ENCODE results near the gene RNPS1.

Gene RNPS1

DNA sequence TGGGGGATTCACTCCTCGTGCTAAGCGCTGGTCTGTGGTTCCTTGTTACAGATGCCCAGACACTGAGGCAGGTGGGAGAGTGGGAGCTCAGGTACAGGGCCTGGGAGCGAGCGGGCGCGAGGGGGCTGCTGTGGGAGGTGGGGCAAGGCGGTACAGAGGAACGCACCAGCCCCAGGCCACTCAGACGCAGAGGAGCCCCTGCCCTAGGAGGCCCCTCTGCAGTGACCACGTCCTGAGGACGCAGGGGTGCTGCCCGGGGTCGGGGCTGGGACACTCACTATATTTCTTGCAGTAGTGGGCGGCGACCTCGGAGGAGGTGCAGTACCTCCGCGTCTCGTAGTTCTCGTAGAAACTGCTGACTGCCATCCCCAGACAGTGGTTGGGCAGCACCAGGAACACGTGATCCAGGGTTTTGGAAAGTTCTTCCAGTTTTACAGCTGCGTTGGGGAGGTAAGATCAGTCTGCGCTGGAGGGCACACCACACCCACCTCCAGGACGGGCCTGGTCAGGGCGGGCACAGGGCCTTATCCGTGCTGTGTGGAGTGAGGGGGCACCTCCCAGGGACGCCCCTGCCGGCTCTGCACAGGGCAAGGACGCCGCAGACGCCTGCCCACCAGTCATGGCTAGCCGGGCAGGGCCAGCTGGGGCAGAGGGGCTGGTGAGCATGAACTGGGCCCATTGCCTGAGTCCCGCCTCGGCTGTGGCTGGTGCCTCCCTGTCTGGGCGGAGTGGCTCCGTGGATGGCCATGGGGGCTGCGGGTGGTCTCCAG lies 16.3 kb upstream of the RNPS1 start:
- Histone ChIP-seq H3K4me1 (no peaks in the 10 kb centered on the region), H3K4me3 (ENCODE audit: low read depth, low read length) (no peak overlapping the region), H3K9me3 (no peaks in the 10 kb centered on the region), H3K27me3 (no peaks in the 10 kb centered on the region), H3K36me3 (peaks cover 67% of the 10 kb centered on the region)
- DNase-seq, result no peak
- no peak for TF ChIP-seq CTCF (IDR thresholded peaks at IDR 0.05; ENCODE audit: low read depth, low read length)

- TF ChIP-seq CTCF (IDR thresholded peaks at IDR 0.05; ENCODE audit: low read depth, low read length), result no peak
- Histone ChIP-seq H3K4me3 (ENCODE audit: low read depth, low read length) (no peak overlapping the region), H3K27me3 (no peaks in the 10 kb centered on the region), H3K36me3 (peaks cover 65% of the 10 kb centered on the region), H3K4me1 (no peaks in the 10 kb centered on the region), H3K9me3 (no peaks in the 10 kb centered on the region)
- no peak for DNase-seq
Observed at GRCh38 chr16:2282866-2283555, 15.1 kb upstream of the RNPS1 start.

- no peak for TF ChIP-seq CTCF (IDR thresholded peaks at IDR 0.05; ENCODE audit: low read depth, low read length)
- no peak overlapping the region for H3K4me3 ChIP-seq (ENCODE audit: low read depth, low read length)
Observed at GRCh38 chr16:2282262-2282661, 14.3 kb upstream of the RNPS1 start.

DNA sequence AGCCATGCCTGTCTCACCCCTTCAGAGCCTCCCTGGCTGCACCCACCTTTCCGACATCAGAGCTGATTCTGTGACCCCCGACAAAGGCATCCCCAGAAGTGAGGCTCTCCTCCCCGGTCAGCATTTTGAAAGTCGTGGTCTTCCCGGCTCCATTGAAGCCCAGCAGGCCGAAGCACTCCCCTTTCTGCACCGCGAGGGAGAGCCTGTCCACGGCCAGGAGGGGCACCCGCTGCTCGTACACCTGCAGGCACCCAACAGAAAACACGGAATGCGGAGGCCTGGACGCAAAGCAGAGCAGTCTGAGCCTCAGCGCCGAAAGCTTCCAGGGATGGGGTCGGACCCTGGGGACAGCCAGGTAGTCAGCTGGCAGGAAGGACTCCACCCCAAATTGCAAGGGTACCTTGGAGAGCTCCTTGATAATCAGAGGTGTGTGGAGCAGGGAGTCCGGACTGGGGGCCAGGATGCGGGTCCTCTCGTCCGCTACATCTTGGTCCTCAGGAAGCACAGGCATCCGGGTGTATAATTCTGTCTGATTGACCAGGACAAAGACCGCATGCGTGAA lies 13.1 kb upstream of the RNPS1 start:
- Histone ChIP-seq H3K36me3 (peaks cover 69% of the 10 kb centered on the region), H3K4me3 (ENCODE audit: low read depth, low read length) (no peak overlapping the region), H3K4me1 (no peaks in the 10 kb centered on the region), H3K27me3 (no peaks in the 10 kb centered on the region), H3K9me3 (no peaks in the 10 kb centered on the region)
- no peak for DNase-seq
- no peak for TF ChIP-seq CTCF (IDR thresholded peaks at IDR 0.05; ENCODE audit: low read depth, low read length)

More at GRCh38 chr16:2282262-2282661, 14.3 kb upstream of the RNPS1 start:
- no peak for DNase-seq
- Histone ChIP-seq H3K9me3 (no peaks in the 10 kb centered on the region), H3K27me3 (no peaks in the 10 kb centered on the region), H3K36me3 (peaks cover 69% of the 10 kb centered on the region), H3K4me1 (no peaks in the 10 kb centered on the region)

DNA sequence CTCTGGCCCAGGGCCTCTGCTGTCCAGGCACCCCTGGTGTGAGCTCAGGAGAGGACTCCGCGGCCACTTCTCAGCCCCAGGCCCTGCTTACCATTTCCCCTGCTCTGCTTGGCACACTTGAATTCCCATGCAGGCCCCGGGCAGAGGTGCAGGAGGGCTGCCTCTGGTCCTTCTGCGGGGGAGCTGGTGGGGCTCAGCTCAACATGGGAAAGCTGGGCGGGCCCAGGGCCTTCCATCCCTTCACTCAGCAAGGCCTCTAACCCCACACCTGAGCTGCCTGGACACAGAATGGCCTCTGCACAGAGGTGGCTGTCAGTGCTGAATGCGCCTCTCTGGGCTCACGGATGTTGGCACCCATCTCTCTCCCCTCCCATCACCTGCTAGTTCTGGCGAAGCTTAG lies 12.5 kb upstream of the RNPS1 start:
- DNase-seq, result no peak
- Histone ChIP-seq H3K27me3 (no peaks in the 10 kb centered on the region), H3K9me3 (no peaks in the 10 kb centered on the region), H3K4me3 (ENCODE audit: low read depth, low read length) (no peak overlapping the region), H3K36me3 (peaks cover 72% of the 10 kb centered on the region), H3K4me1 (no peaks in the 10 kb centered on the region)
- no peak for TF ChIP-seq CTCF (IDR thresholded peaks at IDR 0.05; ENCODE audit: low read depth, low read length)
